ENCODE results near the gene LCP1. TPM values are rescaled to one million over a fixed set of nuclear protein-coding genes. Genes with fewer than 3 reads are reported as not detected.
"Not testable (repeated sequence)": the region's sequence is repeated elsewhere in the genome, so short reads cannot be mapped to it uniquely, and the experiment has no call there.

The LCP1 gene
- total RNA-seq, 1 experiment from 2014 or later = 1.5 TPM

DNA sequence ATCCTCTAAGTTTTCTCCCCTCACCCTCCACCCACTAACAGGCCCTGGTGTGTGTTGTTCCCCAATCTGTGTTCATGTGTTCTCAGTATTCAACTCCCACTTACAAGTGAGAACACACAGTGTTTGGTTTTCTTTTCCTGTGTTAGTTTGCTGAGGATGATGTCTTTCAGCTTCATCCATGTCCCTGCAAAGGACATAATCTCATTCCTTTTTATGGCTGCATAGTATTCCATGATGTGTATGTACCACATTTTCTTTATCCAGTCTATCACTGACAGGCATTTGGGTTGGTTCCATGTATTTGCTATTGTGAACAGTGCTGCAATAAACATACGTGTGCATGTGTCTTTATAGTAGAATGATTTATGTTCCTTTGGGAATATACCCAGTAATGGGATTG is 32.8 kb upstream of the LCP1 start:
- H3K36me3 ChIP-seq (ENCODE audit: control insufficient read depth, insufficient read depth, low read length); ATAC-seq; CTCF ChIA-PET: not testable (repeated sequence)

GRCh38 chr13:46213242-46213641 is 31.3 kb upstream of the LCP1 start:
- in situ Hi-C loops (cut with HindIII; ENCODE audit: low pct_unique_long_range_greater_than_20kb, low sequenced_read_pairs) = no loop called here
- DNase-seq (ENCODE audit: low read depth, low spot score) (no peak), ATAC-seq (no peak)
- BruUV-seq (replicated peaks) = no TSS peak
- POLR2A ChIA-PET = no interaction called here
- H3K4me1 ChIP-seq (ENCODE audit: control insufficient read depth, insufficient read depth, low read length) = no peaks in the 10 kb centered on the region
- H3K9me3 ChIP-seq (ENCODE audit: control insufficient read depth, insufficient read depth, low read depth, low read length) = no peaks in the 10 kb centered on the region
- CTCF ChIA-PET = no interaction called here
- H3K27me3 ChIP-seq (ENCODE audit: control insufficient read depth, insufficient read depth, low read length) = peaks cover 2% of the 10 kb centered on the region; the same call in 1 of the 2 replicates
- intact Hi-C loops (cut with micrococcal nuclease; ENCODE audit: unreplicated experiment) = no loop called here
- no peak overlapping the region for H3K27ac ChIP-seq (ENCODE audit: low read length)
- no peaks in the 10 kb centered on the region for H3K36me3 ChIP-seq (ENCODE audit: control insufficient read depth, insufficient read depth, low read length)
- TF ChIP-seq POLR2AphosphoS5 (IDR thresholded peaks at IDR 0.05; ENCODE audit: low read depth, low read length) = no peak
- H3K4me3 ChIP-seq (ENCODE audit: low read depth in 2 of 2, low read length in 2 of 2) = no peak overlapping the region

More for the DNA sequence above, 32.8 kb upstream of the LCP1 start:
- in situ Hi-C loops (cut with HindIII; ENCODE audit: low pct_unique_long_range_greater_than_20kb, low sequenced_read_pairs); H3K27ac ChIP-seq (ENCODE audit: low read length); H3K4me3 ChIP-seq (ENCODE audit: low read depth in 2 of 2, low read length in 2 of 2); POLR2A ChIA-PET; H3K9me3 ChIP-seq (ENCODE audit: control insufficient read depth, insufficient read depth, low read depth, low read length); DNase-seq (ENCODE audit: low read depth, low spot score); intact Hi-C loops (cut with micrococcal nuclease; ENCODE audit: unreplicated experiment); BruUV-seq (replicated peaks); H3K27me3 ChIP-seq (ENCODE audit: control insufficient read depth, insufficient read depth, low read length); H3K4me1 ChIP-seq (ENCODE audit: control insufficient read depth, insufficient read depth, low read length): not testable (repeated sequence)

DNA sequence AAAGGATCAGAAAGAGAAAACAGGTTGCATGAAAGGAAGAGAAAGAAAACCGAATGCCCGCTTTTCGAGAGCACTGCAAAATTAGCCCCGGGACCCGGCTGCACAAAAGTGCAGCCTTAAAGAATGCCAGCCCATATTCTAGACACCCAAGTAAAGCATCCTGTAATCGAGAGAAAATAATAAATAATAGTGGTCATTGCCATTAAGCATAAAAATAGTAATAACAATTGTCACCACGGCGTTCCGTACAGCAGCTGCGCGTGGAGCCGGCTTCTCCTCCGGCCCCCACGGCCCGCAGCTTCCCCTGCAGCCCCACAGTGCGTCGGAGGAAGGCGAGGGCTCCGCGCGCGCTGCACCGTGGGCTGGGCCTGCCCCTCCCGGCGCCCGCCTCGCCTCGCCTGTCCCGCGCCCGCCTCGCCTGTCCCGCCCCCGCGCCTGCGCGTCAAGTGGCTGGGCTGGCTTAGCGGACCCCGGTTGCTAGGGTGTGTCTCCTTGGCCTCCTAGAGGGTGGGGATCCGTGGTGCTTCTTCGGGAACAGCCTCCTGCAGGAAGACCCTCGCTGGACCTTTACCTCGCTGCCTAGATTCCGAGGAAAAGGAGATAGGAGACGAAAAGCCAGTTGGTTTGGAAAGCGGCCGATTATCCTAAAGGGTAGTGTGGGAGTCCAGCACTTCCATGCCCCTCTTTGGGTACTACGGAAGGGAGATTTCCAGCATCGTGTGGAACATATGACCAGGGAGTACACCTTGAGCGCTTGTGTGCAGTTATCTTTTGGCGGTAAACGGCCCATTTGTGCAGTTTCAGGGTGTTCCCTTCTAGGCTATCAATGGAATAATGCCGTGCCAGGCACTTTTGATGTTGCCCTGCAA is 29.7 kb upstream of the LCP1 start, which contains the start of gene LRRC63:
Gene LRRC63 (plus strand): TSS at position 446 of the 869 bp plus-strand sequence. CDS start 1,107 bp downstream, outside the sequence.
- ATAC-seq (peak; percentile 100), DNase-seq (ENCODE audit: low read depth, low spot score) (no peak)
- CTCF ChIA-PET = no interaction called here

More for the DNA sequence above, 29.7 kb upstream of the LCP1 start, which contains the start of gene LRRC63:
- intact Hi-C loops (cut with micrococcal nuclease; ENCODE audit: unreplicated experiment) = no loop called here
- H3K4me1 ChIP-seq (ENCODE audit: control insufficient read depth, insufficient read depth, low read length) = no peaks in the 10 kb centered on the region
- TF ChIP-seq SIN3A (IDR thresholded peaks at IDR 0.05; ENCODE audit: borderline replicate concordance, insufficient read depth, low read depth, low read length) (no peak), TCF7L2 (IDR thresholded peaks at IDR 0.05; ENCODE audit: low read depth, low read length) (no peak), REST (IDR thresholded peaks at IDR 0.05; ENCODE audit: insufficient read depth in 1 of 2, low read depth in 2 of 2, low read length in 1 of 2) (no peak), POLR2AphosphoS5 (IDR thresholded peaks at IDR 0.05; ENCODE audit: low read depth, low read length) (no peak), CTCF (IDR thresholded peaks at IDR 0.05) (no peak)
- no TSS peak for BruUV-seq (replicated peaks)
- peaks cover 2% of the 10 kb centered on the region; the same call in 1 of the 2 replicates for H3K27me3 ChIP-seq (ENCODE audit: control insufficient read depth, insufficient read depth, low read length)
- H3K27ac ChIP-seq (ENCODE audit: low read length) = no peak within 1 kb of the TSS
- no peaks in the 10 kb centered on the region for H3K36me3 ChIP-seq (ENCODE audit: control insufficient read depth, insufficient read depth, low read length)
- H3K4me3 ChIP-seq (ENCODE audit: low read depth in 2 of 2, low read length in 2 of 2) = peak within 1 kb of the TSS; percentile 48 to 70
- H3K9me3 ChIP-seq (ENCODE audit: control insufficient read depth, insufficient read depth, low read depth, low read length) = no peaks in the 10 kb centered on the region
- in situ Hi-C loops (cut with HindIII; ENCODE audit: low pct_unique_long_range_greater_than_20kb, low sequenced_read_pairs) = no loop called here
- POLR2A ChIA-PET = no interaction called here

All from Panc1 (cell line).